NCI-H446 (cell line): Measurements from ENCODE around the gene LAMTOR5.

ENCODE experiments used
- DNase-seq, 2 experiments: peaks; one replicate each; lab custom pipeline; 2025; lab: John Stamatoyannopoulos, UW

The LAMTOR5 gene

DNA sequence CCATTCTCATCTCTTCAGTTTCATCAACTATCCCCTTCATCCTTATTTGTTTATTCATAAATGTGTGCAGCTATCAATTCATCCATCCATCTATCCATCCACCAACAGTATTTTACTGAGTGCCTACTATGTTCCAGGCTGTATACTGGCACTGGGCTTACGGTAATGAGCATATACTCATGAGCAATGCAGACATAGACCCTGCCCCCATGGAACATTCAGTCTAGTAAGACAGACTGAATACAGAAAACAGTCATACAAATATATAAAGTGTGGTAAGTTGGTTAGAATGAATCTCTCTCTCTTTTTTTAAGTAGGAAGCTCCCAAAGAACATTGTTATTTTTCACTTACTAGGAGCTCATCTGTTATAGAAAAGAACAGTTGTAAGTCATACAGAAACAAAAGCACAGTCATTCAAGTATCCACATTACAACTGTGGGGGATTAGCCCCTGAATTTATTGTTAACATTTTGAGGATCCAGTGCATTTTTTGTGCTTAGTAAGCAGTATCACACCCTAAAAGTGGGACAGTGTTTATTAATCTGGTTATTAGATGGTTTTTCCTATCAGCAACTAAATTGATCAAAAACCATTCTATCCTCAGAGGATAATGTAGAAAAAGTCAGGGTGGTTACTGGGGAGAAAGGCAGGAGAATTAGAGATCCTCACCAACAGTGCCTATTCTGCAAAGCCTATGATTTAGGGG is 20.3 kb downstream of the LAMTOR5 start:
- DNase-seq = no peak

DNA sequence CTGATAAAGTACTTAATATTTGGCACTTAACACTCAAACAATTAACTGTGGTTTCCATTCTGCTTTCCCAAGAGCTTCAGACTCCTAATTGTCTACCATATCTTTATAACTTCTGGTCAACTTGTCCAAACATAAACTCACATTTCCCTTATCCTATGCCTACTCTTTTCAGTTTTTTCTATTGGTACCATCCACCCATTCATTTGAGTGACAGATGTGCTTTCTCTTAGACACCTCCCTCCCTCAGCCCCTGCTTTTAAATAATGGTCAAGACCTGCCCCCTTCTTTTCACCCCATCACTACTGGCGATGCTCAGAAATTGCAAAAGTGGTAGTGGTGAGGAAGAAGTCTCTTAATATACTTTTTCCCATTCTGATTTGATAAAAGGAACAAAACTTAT is 22.1 kb downstream of the LAMTOR5 start:
- no peak for DNase-seq

DNA sequence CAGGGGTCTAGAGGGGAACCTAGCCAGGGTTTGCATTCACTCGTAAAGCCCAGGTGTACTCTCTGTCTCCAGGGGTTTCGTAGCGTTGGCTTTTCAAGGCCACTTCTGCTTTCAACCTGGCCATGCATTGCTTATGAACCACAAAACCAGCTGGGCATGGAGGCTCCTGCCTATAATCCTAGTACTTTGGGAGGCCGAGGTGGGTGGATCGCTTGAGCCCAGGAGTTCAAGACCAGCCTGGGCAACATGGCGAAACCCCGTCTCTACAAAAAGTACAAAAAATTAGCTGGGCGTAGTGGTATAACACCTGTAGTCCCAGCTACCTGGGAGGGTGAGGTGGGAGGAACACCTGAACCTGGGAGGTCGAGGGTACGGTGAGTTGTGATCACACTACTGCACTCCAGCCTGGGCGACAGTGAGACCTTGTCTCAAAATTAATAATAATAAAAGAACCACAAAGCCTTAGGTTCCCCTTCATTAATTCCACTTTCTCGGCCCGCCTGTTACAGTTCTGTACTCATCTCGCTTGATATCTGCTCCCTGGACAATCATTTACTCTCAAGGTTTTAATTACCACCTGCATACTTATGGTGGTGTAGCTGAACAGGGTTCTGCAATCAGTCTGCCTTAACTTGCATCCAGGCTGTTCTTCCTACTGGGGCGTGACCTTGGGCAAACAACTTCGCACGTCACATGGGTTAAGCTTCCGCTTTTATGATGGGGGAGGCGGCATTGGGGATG is 22.7 kb downstream of the LAMTOR5 start:
- DNase-seq = no peak

- DNase-seq = no peak
Observed at GRCh38 chr1:110383251-110383990, 24.1 kb downstream of the LAMTOR5 start.

GRCh38 chr1:110380672-110381283 is 26.7 kb downstream of the LAMTOR5 start:
- DNase-seq = no peak

GRCh38 chr1:110375490-110375889 is 32.0 kb downstream of the LAMTOR5 start:
- DNase-seq = no peak

DNA sequence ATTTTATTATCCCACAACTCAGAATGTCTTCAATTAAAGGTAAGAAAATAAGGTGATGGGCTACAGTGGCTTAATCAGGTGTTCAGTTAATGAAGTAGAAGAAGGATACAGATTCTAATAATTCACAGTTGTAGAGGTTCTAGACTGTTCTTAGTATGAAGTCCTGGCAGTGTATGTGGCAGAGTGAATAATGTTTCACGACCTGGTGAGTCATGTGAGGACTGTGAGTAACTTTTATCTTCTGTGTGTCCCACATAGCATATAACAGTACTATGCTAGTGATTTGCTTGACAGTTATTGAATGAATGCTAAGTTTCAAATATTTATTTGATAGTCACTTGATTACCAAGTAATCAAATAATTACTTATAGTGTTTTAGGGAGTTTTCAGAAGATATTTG is 36.7 kb downstream of the LAMTOR5 start:
- DNase-seq = no peak

DNA sequence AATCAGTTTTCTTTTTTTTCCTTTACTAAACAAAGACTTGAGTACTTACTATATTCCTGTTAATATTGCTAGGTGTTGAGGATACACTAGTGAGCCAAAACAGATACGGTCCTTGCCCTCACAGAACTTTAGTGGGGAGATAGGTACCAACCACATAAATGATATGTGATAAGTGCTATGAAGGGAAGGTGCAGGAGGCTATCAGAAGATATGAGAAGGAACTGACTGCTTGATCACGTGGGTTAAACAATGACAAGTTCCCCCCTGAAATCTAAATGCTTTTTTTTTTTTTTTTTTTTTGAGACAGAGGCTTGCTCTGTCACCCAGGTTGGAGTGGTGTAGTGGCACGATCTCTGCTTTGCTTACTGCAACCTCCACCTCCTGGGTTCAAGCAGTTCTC is 43.3 kb downstream of the LAMTOR5 start:
- DNase-seq = no peak

DNA sequence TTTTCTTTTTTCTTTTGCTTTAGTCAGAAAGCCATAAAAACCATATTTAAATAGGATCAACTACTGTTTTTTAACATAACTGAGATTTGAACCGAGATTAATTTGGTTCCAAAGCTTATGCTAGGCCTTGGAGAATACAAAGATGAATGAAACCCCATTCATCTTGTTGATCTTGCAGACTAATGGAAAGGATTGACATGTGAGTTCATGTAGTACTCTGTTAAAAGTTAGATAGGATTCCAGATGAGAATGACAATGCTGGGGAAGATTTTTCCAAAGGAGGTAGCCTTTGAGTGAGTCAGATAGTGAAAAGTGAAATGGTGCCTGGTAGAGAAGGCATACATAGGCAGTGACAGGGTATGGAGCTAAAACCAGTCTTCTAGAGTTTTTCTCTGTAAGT is 45.6 kb downstream of the LAMTOR5 start:
- DNase-seq = no peak

DNA sequence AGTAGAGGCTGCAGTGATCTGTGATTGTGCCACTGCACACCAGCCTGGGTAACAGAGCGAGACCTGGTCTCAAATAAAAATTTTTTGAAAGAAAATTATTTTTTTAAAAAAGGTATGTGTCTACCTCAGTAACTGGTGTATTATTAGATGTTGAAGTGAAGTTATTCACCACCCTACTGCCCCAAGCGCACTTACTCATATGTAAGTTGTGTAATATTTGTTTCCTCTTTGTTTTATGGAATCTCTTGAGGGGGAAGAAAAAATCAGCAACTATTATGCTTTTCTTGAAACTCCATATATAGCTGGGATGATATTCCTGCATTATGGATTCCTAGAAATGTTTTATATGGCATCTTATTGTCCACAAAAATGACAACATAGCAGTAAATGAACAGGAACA is 47.1 kb downstream of the LAMTOR5 start:
- no peak for DNase-seq

GRCh38 chr1:110356379-110356778 is 51.1 kb downstream of the LAMTOR5 start:
- DNase-seq = no peak

DNA sequence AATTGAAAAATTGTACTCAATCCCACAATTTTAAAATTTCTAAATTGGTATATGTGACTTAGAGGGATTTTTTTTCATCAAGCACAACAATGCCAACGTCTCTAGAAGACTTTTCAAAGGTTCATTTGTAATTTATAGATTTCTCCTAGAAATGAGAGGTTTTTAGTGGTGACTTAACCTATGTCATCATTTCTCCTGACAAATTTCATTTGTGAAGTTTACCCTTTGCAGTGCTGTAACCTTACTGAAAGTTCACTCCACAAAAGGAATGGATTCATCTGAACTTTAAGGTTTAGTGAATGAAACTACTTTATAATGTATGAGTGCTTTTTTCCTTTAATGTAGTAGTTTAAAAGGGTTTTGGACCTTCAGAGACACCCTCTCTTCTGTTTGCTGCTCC is 52.2 kb downstream of the LAMTOR5 start:
- DNase-seq = no peak
